Endothelial cell of umbilical vein (primary cell): ENCODE data around the gene ATP6V1F. TPM values are rescaled to one million over a fixed set of nuclear protein-coding genes. Genes with fewer than 3 reads are reported as not detected.

Experiments
- BruUV-seq: library from RNA; stranded (reverse); fragments of 400-500 nt; replicated peaks from 2 replicates; lab custom pipeline; 2021; lab: Mats Ljungman, UMichigan
- CTCF ChIA-PET: fragments of 300-600, 350-600 bp; sonication (Branson Sonifier 250); formaldehyde crosslinking; loops from one replicate; lab custom pipeline; 2021; ENCODE audit warnings: antibody characterized with exemption, inconsistent platforms; lab: Charles Lee
- POLR2A ChIA-PET: fragments of 300-600, 350-600 bp; sonication (Branson Sonifier 250); formaldehyde crosslinking; loops from one replicate; lab custom pipeline; 2021; ENCODE audit warnings: antibody characterized with exemption, inconsistent platforms; lab: Charles Lee
- DNase-seq: peaks from one replicate; pipeline ENCODE4 v3.0.0-alpha.2; 2011; ENCODE audit warnings: low read depth, low spot score
- FAIRE-seq: peaks from 2 replicates; lab custom pipeline; 2011; peaks lifted over from hg19 to GRCh38; lab: Jason Lieb, UNC
- H2AFZ ChIP-seq: 2 replicates; pipeline ENCODE4 v1.6.0; 2012; ENCODE audit warnings: low read depth, low read length, control low read depth, inconsistent platforms
- H3K27ac ChIP-seq: 2 replicates; pipeline ENCODE4 v1.5.1; 2011; ENCODE audit warnings: low read depth, mild to moderate bottlenecking, control low read depth, low read length, moderate library complexity; ENCODE audit not compliant: insufficient read depth
- H3K27me3 ChIP-seq, 2 experiments: 2 replicates each; pipeline versions ENCODE4 v1.6.0 to v1.6.1; 2011; ENCODE audit warnings: low read length in 2 of 2, mixed read lengths in 1 of 2; ENCODE audit not compliant: control insufficient read depth in 2 of 2, insufficient read depth in 2 of 2
- H3K36me3 ChIP-seq, 2 experiments: 2 replicates in 1 of 2; 3 replicates in 1 of 2; pipeline ENCODE4 v1.5.1; 2011; ENCODE audit warnings: low read length in 2 of 2, mild to moderate bottlenecking in 1 of 2, moderate library complexity in 1 of 2; ENCODE audit not compliant: control insufficient read depth in 2 of 2, insufficient read depth in 2 of 2; ENCODE audit errors: extremely low read depth in 1 of 2
- H3K4me1 ChIP-seq: 3 replicates; pipeline ENCODE4 v1.5.1; 2011; ENCODE audit warnings: mild to moderate bottlenecking, low read length; ENCODE audit not compliant: control insufficient read depth, insufficient read depth; ENCODE audit errors: extremely low read depth
- H3K4me2 ChIP-seq: 2 replicates; pipeline ENCODE4 v1.6.1; 2011; ENCODE audit warnings: low read length, control low read depth, mixed read lengths; ENCODE audit not compliant: insufficient read depth
- H3K4me3 ChIP-seq, 3 experiments: fragments of 200-600 bp in 1 of 3; sonication (generic), shearing (Covaris generic) in 1 of 3; replicated peaks in 1 of 3; 2 replicates each; pipeline ENCODE4 v1.5.1; 2011 to 2016; ENCODE audit warnings: control low read depth in 3 of 3, low read length in 3 of 3, mild to moderate bottlenecking in 2 of 3, inconsistent platforms in 1 of 3, low read depth in 1 of 3, moderate library complexity in 1 of 3; ENCODE audit not compliant: insufficient read depth in 1 of 3
- H3K79me2 ChIP-seq: 2 replicates; pipeline ENCODE4 v1.6.0; 2012; ENCODE audit warnings: low read length, inconsistent platforms; ENCODE audit not compliant: control insufficient read depth, insufficient read depth
- H3K9ac ChIP-seq: replicated peaks from 2 replicates; pipeline ENCODE3; 2011; ENCODE audit warnings: low read length, control low read depth; ENCODE audit not compliant: insufficient read depth; ENCODE audit errors: extremely low read depth
- H3K9me1 ChIP-seq: replicated peaks from 3 replicates; pipeline ENCODE4 v1.6.0; 2011; ENCODE audit warnings: mild to moderate bottlenecking, low read length; ENCODE audit not compliant: control insufficient read depth, insufficient read depth; ENCODE audit errors: extremely low read depth
- H3K9me3 ChIP-seq: replicated peaks from 2 replicates; pipeline ENCODE4 v1.5.1; 2012; ENCODE audit warnings: low read length, inconsistent platforms; ENCODE audit not compliant: control insufficient read depth, insufficient read depth
- H4K20me1 ChIP-seq: replicated peaks from 2 replicates; pipeline ENCODE3; 2011; ENCODE audit warnings: mild to moderate bottlenecking, low read length; ENCODE audit not compliant: control insufficient read depth, insufficient read depth; ENCODE audit errors: extremely low read depth
- FOS ChIP-seq: IDR thresholded peaks from 2 replicates; pipeline ENCODE4 v1.6.1; 2011; ENCODE audit warnings: mild to moderate bottlenecking, low read length, moderate library complexity, borderline replicate concordance; ENCODE audit not compliant: insufficient read depth
- MAX ChIP-seq: IDR thresholded peaks from 2 replicates; pipeline ENCODE4 v1.6.1; 2011; ENCODE audit not compliant: insufficient read depth, insufficient read length
- dilution Hi-C: fragments of 300-500 bp; cut with MboI; formaldehyde crosslinking; loops from one replicate; pipeline ENCODE4 v1.15.0; 2019; ENCODE audit warnings: low sequenced_read_pairs; ENCODE audit not compliant: extremely low pct_ligation_motif_present
- intact Hi-C: fragments of 100-400 bp; cut with micrococcal nuclease; formaldehyde crosslinking; loops from one replicate; pipeline ENCODE4 v1.10.0; 2022
- polyA plus RNA-seq, 4 experiments: library from polyadenylated mRNA; depleted of rRNA in 3 of 4; stranded (reverse) in 3 of 4; unstranded in 1 of 4; fragments of >200 nt; gene quantifications; 2 replicates each; pipeline versions ENCODE4 v1.2.1 to v1.2.3, GENCODE V29; 2011 to 2012; ENCODE audit warnings: missing spikeins in 1 of 4
- total RNA-seq: library from RNA; stranded (reverse); gene quantifications from 2 replicates; pipeline ENCODE4 v1.2.3, GENCODE V29; 2021
- TF ChIP-seq, protein P1 (sequence below), 2 donors: IDR thresholded peaks; 1 replicate in 1 of 2; 2 replicates in 1 of 2; pipeline ENCODE4 v1.5.1; 2011; ENCODE audit warnings: low read length in 2 of 2, mild to moderate bottlenecking in 2 of 2, moderate library complexity in 2 of 2, control low read depth in 1 of 2, inconsistent platforms in 1 of 2, low read depth in 1 of 2; ENCODE audit not compliant: insufficient read depth in 1 of 2; ENCODE audit errors: extremely low read depth in 1 of 2

ATP6V1F gene
- total and polyA plus RNA-seq, 2 donors (not counting 3 experiments of a cell fraction or from before 2014, with no cell fraction given), result 156 to 360 TPM

- BruUV-seq, result no TSS peak
- intact Hi-C loops (loop anchor here (1.0 kb wide), 1 partner anchor 29 kb away; no protein-coding TSS in a partner anchor), dilution Hi-C loops (no loop called here)
- Histone ChIP-seq H3K27me3 (no peaks in the 10 kb centered on the region), H3K9me3 (no peaks in the 10 kb centered on the region), H3K4me1 (peaks cover 9% of the 10 kb centered on the region), H3K9me1 (no peaks in the 10 kb centered on the region), H3K4me3 (peak overlapping the region in 1 of 3 experiments; percentile 7), H4K20me1 (no peaks in the 10 kb centered on the region), H3K79me2 (peaks cover 10% of the 10 kb centered on the region), H2AFZ (peak overlapping the region; percentile 48), H3K4me2 (peak overlapping the region; percentile 55), H3K27ac (no peak overlapping the region), H3K36me3 (peaks cover 0 to 14% of the 10 kb centered on the region in 2 experiments), H3K9ac (no peak overlapping the region)
- DNase-seq, result no peak
- ChIA-PET CTCF (interaction anchor here (0.7 to 3.5 kb wide), 10 partner anchors 12 to 229 kb away, joined by 3 to 42 read pairs (median 5); partner anchors contain the start of gene CALU), POLR2A (interaction anchor here (0.6 kb wide), 1 partner anchor 33 kb away, joined by 6 read pairs; no protein-coding TSS in a partner anchor)
- TF ChIP-seq MAX (no peak), FOS (no peak)
- TF ChIP-seq, protein P1, sequence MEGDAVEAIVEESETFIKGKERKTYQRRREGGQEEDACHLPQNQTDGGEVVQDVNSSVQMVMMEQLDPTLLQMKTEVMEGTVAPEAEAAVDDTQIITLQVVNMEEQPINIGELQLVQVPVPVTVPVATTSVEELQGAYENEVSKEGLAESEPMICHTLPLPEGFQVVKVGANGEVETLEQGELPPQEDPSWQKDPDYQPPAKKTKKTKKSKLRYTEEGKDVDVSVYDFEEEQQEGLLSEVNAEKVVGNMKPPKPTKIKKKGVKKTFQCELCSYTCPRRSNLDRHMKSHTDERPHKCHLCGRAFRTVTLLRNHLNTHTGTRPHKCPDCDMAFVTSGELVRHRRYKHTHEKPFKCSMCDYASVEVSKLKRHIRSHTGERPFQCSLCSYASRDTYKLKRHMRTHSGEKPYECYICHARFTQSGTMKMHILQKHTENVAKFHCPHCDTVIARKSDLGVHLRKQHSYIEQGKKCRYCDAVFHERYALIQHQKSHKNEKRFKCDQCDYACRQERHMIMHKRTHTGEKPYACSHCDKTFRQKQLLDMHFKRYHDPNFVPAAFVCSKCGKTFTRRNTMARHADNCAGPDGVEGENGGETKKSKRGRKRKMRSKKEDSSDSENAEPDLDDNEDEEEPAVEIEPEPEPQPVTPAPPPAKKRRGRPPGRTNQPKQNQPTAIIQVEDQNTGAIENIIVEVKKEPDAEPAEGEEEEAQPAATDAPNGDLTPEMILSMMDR (IDR thresholded peaks at IDR 0.05; ENCODE audit: extremely low read depth in 1 of 2, insufficient read depth in 1 of 2, low read depth in 1 of 2, low read length in 2 of 2), result no peak
- no peak for FAIRE-seq
Measured at GRCh38 chr7:128861957-128862570, 592 bp upstream of the ATP6V1F start.
